Skeletal muscle tissue (tissue), 4 donors: ENCODE measurements around the gene SLAMF1. TPM values are rescaled to one million over a fixed set of nuclear protein-coding genes. Genes with fewer than 3 reads are reported as not detected.

ENCODE experiments used
- H3K27ac ChIP-seq: one replicate; pipeline ENCODE4 v1.7.0; 2013; ENCODE audit warnings: mild to moderate bottlenecking, low read depth, low read length, inconsistent platforms
- H3K27me3 ChIP-seq, 3 donors: one replicate each; pipeline ENCODE4 v1.7.0; 2013; ENCODE audit warnings: low read length in 3 of 3; ENCODE audit not compliant: control insufficient read depth in 3 of 3, insufficient read depth in 3 of 3
- H3K36me3 ChIP-seq, 3 donors: one replicate each; pipeline ENCODE4 v1.7.0; 2013; ENCODE audit warnings: low read length in 3 of 3; ENCODE audit not compliant: control insufficient read depth in 3 of 3, insufficient read depth in 3 of 3
- H3K4me1 ChIP-seq, 3 donors: one replicate each; pipeline ENCODE4 v1.7.0; 2013; ENCODE audit warnings: low read length in 3 of 3, mild to moderate bottlenecking in 3 of 3; ENCODE audit not compliant: control insufficient read depth in 3 of 3, insufficient read depth in 3 of 3
- H3K4me3 ChIP-seq, 3 donors: one replicate each; pipeline ENCODE4 v1.7.0; 2013; ENCODE audit warnings: low read length in 3 of 3
- H3K9ac ChIP-seq, 3 donors: one replicate each; pipeline ENCODE4 v1.7.0; 2013; ENCODE audit warnings: low read length in 3 of 3, mild to moderate bottlenecking in 3 of 3, moderate library complexity in 2 of 3, low read depth in 1 of 3
- H3K9me3 ChIP-seq, 3 donors: one replicate each; pipeline ENCODE4 v1.7.0; 2013; ENCODE audit warnings: low read length in 3 of 3; ENCODE audit not compliant: control insufficient read depth in 3 of 3
- total RNA-seq: library from RNA; depleted of rRNA; stranded (reverse); fragments of >200 nt; gene quantifications from one replicate; pipeline ENCODE4 v1.2.3, GENCODE V29; 2014
- donor health status: Osteomylitis.

The SLAMF1 gene
- total RNA-seq, 1 donor from 2014 or later = not detected

DNA sequence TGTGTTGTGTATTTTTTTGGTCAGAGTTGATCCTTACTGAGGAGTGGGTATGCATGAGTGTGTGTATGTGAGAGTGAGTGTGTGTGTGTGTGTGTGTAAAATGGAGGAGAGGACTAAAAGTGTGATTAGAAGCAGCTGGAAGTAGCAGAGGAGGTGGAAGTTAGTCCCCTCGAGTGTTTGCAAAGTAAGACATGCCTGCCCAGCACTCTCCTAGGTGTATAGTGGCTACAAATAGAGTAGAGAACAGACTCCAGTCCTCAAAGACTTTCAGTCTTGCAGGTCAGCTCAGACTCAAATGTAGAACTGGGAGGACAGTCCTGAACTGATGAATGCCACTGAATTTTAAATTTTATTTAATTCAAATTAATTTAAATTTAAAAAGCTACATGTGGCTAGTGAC lies 28.5 kb downstream of the SLAMF1 start:
- Histone ChIP-seq H3K4me3 (no peak overlapping the region), H3K9ac (no peak overlapping the region), H3K4me1 (no peaks in the 10 kb centered on the region), H3K36me3 (no peaks in the 10 kb centered on the region), H3K27ac (no peak overlapping the region), H3K9me3 (peaks cover 0 to 2% (median 0%) of the 10 kb centered on the region in 3 donors), H3K27me3 (no peaks in the 10 kb centered on the region)

DNA sequence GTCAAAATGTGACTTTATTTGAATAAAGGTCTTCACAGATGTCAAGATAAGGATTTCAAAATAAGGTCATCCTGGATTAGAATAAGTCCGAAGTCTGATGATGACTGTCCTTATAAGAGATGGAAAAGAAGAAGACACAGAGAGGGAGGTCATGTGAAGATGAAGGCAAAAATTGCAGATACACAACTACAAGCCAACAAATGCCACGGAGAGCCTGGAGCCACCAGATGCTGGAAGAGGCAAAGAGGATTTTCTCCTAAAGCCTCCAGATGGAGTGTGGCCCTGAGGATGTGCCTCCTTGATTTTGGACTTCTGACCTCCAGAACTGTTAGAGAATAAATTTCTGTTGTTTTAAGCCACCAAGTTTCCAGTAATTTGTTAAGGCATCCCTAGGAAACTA lies 31.2 kb downstream of the SLAMF1 start:
- H3K4me3 ChIP-seq = no peak overlapping the region
- H3K27me3 ChIP-seq = peaks cover 0 to 10% (median 2%) of the 10 kb centered on the region in 3 donors
- peaks cover 0 to 2% (median 0%) of the 10 kb centered on the region in 3 donors for H3K9me3 ChIP-seq
- peaks cover 0 to 2% (median 0%) of the 10 kb centered on the region in 3 donors for H3K4me1 ChIP-seq
- H3K9ac ChIP-seq = no peak overlapping the region
- H3K27ac ChIP-seq = no peak overlapping the region
- no peaks in the 10 kb centered on the region for H3K36me3 ChIP-seq

DNA sequence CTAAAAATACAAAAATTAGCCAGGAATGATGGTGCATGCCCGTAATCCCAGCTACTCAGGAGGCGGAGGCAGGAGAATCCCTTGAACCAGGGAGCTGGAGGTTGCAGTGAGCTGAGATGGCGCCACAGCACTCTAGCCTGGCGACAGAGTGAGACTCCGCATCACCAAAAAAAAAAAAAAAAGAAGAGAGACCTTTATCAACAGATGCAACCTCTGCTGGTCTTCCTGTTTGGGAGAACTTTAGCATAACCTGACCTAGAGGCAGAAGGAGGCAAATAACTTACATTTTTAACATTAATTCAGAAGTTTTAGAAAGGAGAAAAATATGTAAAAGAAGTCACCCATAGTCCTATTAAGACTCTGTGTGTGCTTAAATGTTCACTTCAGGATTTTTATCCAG lies 32.4 kb downstream of the SLAMF1 start:
- Histone ChIP-seq H3K9ac (no peak overlapping the region), H3K27ac (no peak overlapping the region), H3K4me1 (peaks cover 0 to 2% (median 0%) of the 10 kb centered on the region in 3 donors), H3K9me3 (no peaks in the 10 kb centered on the region), H3K4me3 (no peak overlapping the region), H3K36me3 (no peaks in the 10 kb centered on the region), H3K27me3 (peaks cover 0 to 11% (median 3%) of the 10 kb centered on the region in 3 donors)

DNA sequence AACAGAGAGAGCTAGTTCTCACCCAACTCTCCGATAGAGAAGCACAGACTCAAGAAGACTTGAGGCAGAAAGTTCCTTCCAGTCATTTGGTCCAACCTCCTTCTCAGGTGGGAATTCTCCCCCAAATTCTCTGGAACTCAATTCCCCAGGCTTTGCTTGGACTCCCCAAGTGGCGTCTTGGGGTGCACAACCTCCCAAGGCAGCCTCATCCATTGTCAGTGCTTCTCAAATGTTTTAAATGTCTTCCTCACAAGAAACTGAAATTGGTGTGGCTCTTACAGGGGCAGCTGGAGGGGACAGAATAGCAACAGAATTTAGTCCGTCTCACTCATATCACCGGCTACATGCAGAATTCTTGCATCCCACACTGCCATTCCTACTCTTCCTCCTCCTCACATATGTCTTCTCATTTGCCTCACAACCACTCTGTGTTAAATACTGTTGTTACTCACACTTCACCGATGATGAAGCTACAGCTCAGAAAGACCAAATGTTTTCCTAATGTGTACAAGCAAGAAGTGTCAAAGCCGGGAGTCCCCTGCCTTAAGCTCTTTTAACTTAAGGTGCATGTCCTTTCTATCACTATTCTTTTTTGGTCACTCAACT lies 34.1 kb downstream of the SLAMF1 start:
- Histone ChIP-seq H3K27me3 (peaks cover 0 to 11% (median 3%) of the 10 kb centered on the region in 3 donors), H3K9ac (no peak overlapping the region), H3K36me3 (no peaks in the 10 kb centered on the region), H3K9me3 (no peaks in the 10 kb centered on the region), H3K4me1 (peaks cover 0 to 2% (median 0%) of the 10 kb centered on the region in 3 donors), H3K4me3 (no peak overlapping the region), H3K27ac (no peak overlapping the region)

DNA sequence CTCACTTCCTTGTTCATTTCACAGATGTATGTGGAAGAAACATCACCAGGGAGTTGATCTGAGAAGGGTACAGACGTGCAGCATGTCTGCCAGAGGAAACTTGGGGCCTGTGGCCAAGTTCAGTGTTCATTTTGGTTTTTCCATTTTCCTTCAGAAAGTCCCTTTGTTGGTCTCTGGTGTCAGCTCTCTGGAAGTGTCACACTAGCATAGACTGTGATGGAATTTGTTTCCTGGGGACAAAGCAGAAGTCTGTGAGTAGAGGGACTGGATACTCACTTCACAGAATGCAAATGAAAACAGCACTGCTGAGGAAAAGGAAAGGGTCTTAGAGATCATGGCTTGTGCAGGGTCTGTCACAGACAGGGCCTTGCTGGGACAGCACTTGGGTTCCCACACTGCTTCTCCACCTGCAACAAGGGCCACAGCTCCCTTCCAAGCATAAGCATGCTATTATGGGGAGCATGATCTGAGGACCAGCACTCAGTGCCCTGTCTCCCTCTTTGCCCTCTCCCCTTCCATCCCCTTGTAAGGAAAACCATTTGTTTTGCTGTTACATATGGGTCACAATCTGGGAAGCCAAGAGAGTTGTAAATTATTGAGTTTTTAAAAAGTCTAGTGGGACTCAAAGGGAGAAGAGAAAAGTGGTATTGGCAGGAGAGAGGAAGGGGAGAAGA lies 36.1 kb downstream of the SLAMF1 start:
- no peak overlapping the region for H3K9ac ChIP-seq
- H3K4me3 ChIP-seq = no peak overlapping the region
- H3K36me3 ChIP-seq = no peaks in the 10 kb centered on the region
- peaks cover 0 to 11% (median 3%) of the 10 kb centered on the region in 3 donors for H3K27me3 ChIP-seq
- H3K27ac ChIP-seq = no peak overlapping the region
- H3K9me3 ChIP-seq = no peaks in the 10 kb centered on the region
- peaks cover 0 to 2% (median 0%) of the 10 kb centered on the region in 3 donors for H3K4me1 ChIP-seq

DNA sequence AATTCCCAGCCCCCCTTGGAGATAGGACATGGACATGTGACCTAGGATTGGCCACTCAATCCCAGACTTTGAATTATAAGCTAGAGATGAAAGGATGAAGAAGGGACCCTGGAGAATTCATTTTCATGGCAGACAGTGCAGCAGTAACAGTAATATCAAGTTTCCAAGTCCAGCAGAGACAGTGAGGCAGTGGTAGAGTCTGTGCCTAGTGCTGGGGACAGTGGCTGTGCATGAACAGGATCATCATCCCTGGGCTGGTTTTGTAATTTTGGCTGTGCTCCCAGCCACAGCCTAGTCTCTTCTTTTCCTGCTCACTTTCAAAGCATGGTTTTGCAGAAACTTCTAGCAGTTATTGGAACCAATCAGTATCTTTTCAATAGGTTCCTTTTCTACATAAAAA lies 37.9 kb downstream of the SLAMF1 start:
- Histone ChIP-seq H3K9me3 (no peaks in the 10 kb centered on the region), H3K9ac (no peak overlapping the region), H3K27me3 (peaks cover 0 to 11% (median 3%) of the 10 kb centered on the region in 3 donors), H3K36me3 (no peaks in the 10 kb centered on the region), H3K4me3 (no peak overlapping the region), H3K4me1 (peaks cover 0 to 2% (median 0%) of the 10 kb centered on the region in 3 donors), H3K27ac (no peak overlapping the region)

DNA sequence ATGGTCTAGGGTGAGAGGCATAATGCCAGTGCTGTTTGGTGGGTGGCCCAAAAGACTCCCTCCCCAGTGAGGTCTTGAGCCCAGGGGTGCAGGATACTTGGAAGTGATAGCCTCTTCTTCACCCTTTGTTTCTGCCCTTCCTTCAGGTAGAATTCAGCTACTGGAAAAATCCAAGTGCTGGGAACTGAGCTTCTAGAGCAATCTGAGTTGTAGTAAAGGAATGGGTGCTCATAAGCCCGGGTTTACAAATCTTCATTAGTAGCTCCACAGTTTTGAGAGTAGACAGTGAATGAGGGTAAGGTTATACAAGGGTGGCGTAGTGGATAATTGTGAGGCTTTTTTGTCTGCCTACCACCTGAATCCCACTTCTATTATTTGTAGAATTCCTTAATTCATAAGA lies 38.3 kb downstream of the SLAMF1 start:
- Histone ChIP-seq H3K27me3 (peaks cover 0 to 11% (median 3%) of the 10 kb centered on the region in 3 donors), H3K4me1 (peaks cover 0 to 2% (median 0%) of the 10 kb centered on the region in 3 donors)

DNA sequence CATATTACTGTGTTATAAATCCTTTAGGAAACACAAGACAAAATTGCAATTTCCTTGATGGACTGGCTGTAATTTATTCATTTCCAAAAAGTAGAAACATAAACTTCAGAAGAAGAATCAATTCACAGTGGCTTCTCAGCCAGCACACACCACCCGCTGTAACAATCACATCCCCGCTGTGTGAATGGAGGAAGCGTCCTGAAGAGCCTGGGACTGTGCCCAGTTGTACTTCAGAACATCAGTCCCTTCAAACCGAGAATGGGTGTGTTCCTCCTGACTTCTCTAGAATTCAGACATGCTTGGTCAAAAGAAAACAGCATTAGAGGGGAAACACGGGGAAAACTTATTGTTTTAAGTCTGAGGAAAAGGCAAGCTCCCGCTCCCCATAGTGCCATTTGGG lies 38.8 kb downstream of the SLAMF1 start:
- Histone ChIP-seq H3K4me1 (peaks cover 0 to 2% (median 0%) of the 10 kb centered on the region in 3 donors), H3K4me3 (no peak overlapping the region), H3K9me3 (no peaks in the 10 kb centered on the region), H3K9ac (no peak overlapping the region), H3K27ac (no peak overlapping the region), H3K27me3 (peaks cover 0 to 11% (median 3%) of the 10 kb centered on the region in 3 donors), H3K36me3 (no peaks in the 10 kb centered on the region)

More for the DNA sequence above, 38.3 kb downstream of the SLAMF1 start:
- no peak overlapping the region for H3K27ac ChIP-seq
- H3K9ac ChIP-seq = no peak overlapping the region
- H3K36me3 ChIP-seq = no peaks in the 10 kb centered on the region
- H3K4me3 ChIP-seq = no peak overlapping the region
- no peaks in the 10 kb centered on the region for H3K9me3 ChIP-seq

DNA sequence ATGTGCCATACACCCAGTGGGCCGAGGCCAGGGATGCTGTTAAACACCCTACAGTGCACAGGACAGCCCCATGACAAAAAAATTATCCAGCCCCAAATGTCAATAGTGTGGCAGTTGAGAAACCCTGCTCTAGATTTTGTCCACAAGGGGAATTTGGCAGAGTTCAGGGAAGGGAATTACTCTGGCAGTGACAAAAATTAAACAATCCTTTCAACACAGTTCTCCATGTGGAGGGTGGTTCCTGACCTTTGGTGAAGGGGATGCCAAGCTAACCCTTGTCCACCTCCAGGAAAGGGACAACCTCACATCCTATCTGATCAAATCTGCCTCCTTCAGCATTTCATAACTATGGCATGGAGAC lies 39.2 kb downstream of the SLAMF1 start:
- H3K4me3 ChIP-seq = no peak overlapping the region
- no peaks in the 10 kb centered on the region for H3K36me3 ChIP-seq
- no peak overlapping the region for H3K9ac ChIP-seq
- H3K27me3 ChIP-seq = peaks cover 0 to 8% (median 3%) of the 10 kb centered on the region in 3 donors
- H3K9me3 ChIP-seq = no peaks in the 10 kb centered on the region
- H3K27ac ChIP-seq = no peak overlapping the region
- peaks cover 0 to 2% (median 0%) of the 10 kb centered on the region in 3 donors for H3K4me1 ChIP-seq

DNA sequence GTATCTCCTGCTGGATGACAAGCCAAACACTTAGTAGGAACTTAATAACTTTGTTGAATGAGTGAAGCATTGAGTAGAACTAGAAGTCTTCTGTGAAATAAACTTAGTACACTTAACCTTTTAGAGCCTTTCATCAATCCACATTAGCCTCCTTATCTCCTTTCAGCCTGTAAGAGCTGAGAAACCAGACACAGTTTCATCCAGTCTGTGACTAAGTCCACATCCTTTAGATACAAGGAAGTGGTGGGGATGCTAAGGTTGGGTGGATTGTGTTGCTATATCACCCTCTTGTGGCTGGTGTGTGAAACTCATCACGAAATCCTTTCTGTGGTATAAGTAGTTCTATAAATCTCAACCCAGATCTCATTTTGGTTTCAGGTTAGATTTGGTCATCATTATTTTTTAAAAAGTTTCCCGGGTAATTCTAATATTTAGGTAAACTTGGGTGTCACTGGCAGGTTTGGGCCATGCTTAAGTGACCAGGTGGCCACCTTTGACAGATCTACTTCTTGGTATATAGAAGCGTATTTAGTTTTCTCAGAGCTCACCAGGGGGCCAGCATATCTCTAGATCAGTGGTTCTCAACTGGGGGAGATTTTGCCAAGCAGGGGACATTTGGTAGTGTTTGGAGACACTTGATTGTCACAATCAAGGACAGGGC lies 39.7 kb downstream of the SLAMF1 start:
- no peaks in the 10 kb centered on the region for H3K9me3 ChIP-seq
- peaks cover 0 to 2% (median 0%) of the 10 kb centered on the region in 3 donors for H3K4me1 ChIP-seq
- H3K9ac ChIP-seq = no peak overlapping the region
- no peaks in the 10 kb centered on the region for H3K36me3 ChIP-seq
- no peak overlapping the region for H3K4me3 ChIP-seq
- H3K27me3 ChIP-seq = peaks cover 0 to 4% (median 3%) of the 10 kb centered on the region in 3 donors
- H3K27ac ChIP-seq = no peak overlapping the region
